Caco-2 (cell line): Measurements from ENCODE around the gene POLA1. TPM values are rescaled to one million over a fixed set of nuclear protein-coding genes. Genes with fewer than 3 reads are reported as not detected.

Experiments
- BruUV-seq: library from RNA; stranded (reverse); fragments of 400-500 nt; replicated peaks from 2 replicates; lab custom pipeline; 2021; lab: Mats Ljungman, UMichigan
- CTCF ChIA-PET: fragments of 300-600 bp; sonication (Branson Sonifier 250); formaldehyde crosslinking; loops from one replicate; lab custom pipeline; 2022; ENCODE audit warnings: antibody characterized with exemption; lab: Charles Lee
- POLR2A ChIA-PET: fragments of 300-600 bp; sonication (Branson Sonifier 250); formaldehyde crosslinking; loops from one replicate; lab custom pipeline; 2022; ENCODE audit warnings: antibody characterized with exemption; lab: Charles Lee
- DNase-seq, 2 experiments: peaks; one replicate each; pipeline versions ENCODE4 v3.0.0 to v3.0.0-alpha.2; 2020 to 2022
- H3K27me3 ChIP-seq: replicated peaks from 2 replicates; pipeline ENCODE4 v1.6.0; 2011; ENCODE audit warnings: low read length; ENCODE audit not compliant: control insufficient read depth, insufficient read depth
- H3K36me3 ChIP-seq: 2 replicates; pipeline ENCODE4 v1.5.1; 2011; ENCODE audit warnings: low read length; ENCODE audit not compliant: control insufficient read depth, insufficient read depth
- H3K4me1 ChIP-seq: fragments of 250-450 bp; sonication (Bioruptor Pico); 2 replicates; pipeline ENCODE4 v1.5.1; 2020; ENCODE audit warnings: mild to moderate bottlenecking
- H3K4me3 ChIP-seq: 2 replicates; pipeline ENCODE4 v1.5.1; 2011; ENCODE audit warnings: low read depth, mild to moderate bottlenecking, control low read depth, low read length
- H3K9me3 ChIP-seq: fragments of 250-450 bp; sonication (Bioruptor Pico); 2 replicates; pipeline ENCODE4 v1.5.1; 2020; ENCODE audit warnings: mild to moderate bottlenecking, moderate library complexity
- H3K27ac Mint-ChIP-seq: one replicate; pipeline ENCODE4 v1.8.0; 2022; ENCODE audit warnings: mixed read lengths; ENCODE audit not compliant: unreplicated experiment
- H3K27me3 Mint-ChIP-seq: one replicate; pipeline ENCODE4 v1.8.0; 2022; ENCODE audit warnings: mixed read lengths; ENCODE audit not compliant: insufficient read depth, unreplicated experiment
- H3K36me3 Mint-ChIP-seq: one replicate; pipeline ENCODE4 v1.8.0; 2022; ENCODE audit warnings: mild to moderate bottlenecking, mixed read lengths; ENCODE audit not compliant: insufficient read depth, unreplicated experiment
- H3K4me1 Mint-ChIP-seq: one replicate; pipeline ENCODE4 v1.8.0; 2022; ENCODE audit warnings: low read depth, mixed read lengths; ENCODE audit not compliant: unreplicated experiment
- H3K4me3 Mint-ChIP-seq: one replicate; pipeline ENCODE4 v1.8.0; 2022; ENCODE audit warnings: mild to moderate bottlenecking, moderate library complexity, mixed read lengths; ENCODE audit not compliant: unreplicated experiment
- H3K9me3 Mint-ChIP-seq: one replicate; pipeline ENCODE4 v1.8.0; 2022; ENCODE audit warnings: mixed read lengths; ENCODE audit not compliant: unreplicated experiment
- CTCF ChIP-seq, 2 experiments: fragments of 200-600 bp in 1 of 2; IDR thresholded peaks; 1 replicate in 1 of 2; 2 replicates in 1 of 2; pipeline versions ENCODE4 v1.5.1 to v1.8.0; 2011 to 2022; ENCODE audit warnings: antibody characterized with exemption in 1 of 2, control low read depth in 1 of 2, inconsistent platforms in 1 of 2, low read depth in 1 of 2, low read length in 1 of 2, mild to moderate bottlenecking in 1 of 2, moderate library complexity in 1 of 2; ENCODE audit not compliant: insufficient read depth in 1 of 2, severe bottlenecking in 1 of 2, unreplicated experiment in 1 of 2
- intact Hi-C: fragments of 100-400 bp; cut with micrococcal nuclease; formaldehyde crosslinking; loops from one replicate; pipeline ENCODE4 v1.10.0; 2022; ENCODE audit not compliant: unreplicated experiment
- total RNA-seq: library from RNA; stranded (reverse); gene quantifications from 2 replicates; pipeline ENCODE4 v1.2.3, GENCODE V29; 2022

POLA1 gene
- total RNA-seq, 1 experiment from 2014 or later = 23.5 TPM

GRCh38 chrX:25026576-25026975 lies 332.9 kb downstream of the POLA1 start:
- no peak for TF ChIP-seq CTCF (IDR thresholded peaks at IDR 0.05; ENCODE audit: insufficient read depth in 1 of 2, low read depth in 1 of 2, low read length in 1 of 2, severe bottlenecking in 1 of 2, unreplicated experiment in 1 of 2)
- BruUV-seq = no TSS peak
- H3K4me3 Mint-ChIP-seq = no peak overlapping the region
- CTCF ChIA-PET = no interaction called here
- H3K27me3 ChIP-seq = no peaks in the 10 kb centered on the region
- no peaks in the 10 kb centered on the region for H3K9me3 Mint-ChIP-seq
- H3K27ac Mint-ChIP-seq = no peak overlapping the region
- DNase-seq = no peak
- peaks cover 18% of the 10 kb centered on the region for H3K27me3 Mint-ChIP-seq
- intact Hi-C loops = no loop called here
- H3K9me3 ChIP-seq = no peaks in the 10 kb centered on the region
- no peak overlapping the region for H3K4me3 ChIP-seq
- no peaks in the 10 kb centered on the region for H3K36me3 Mint-ChIP-seq
- H3K4me1 Mint-ChIP-seq = no peaks in the 10 kb centered on the region
- POLR2A ChIA-PET = no interaction called here
- H3K36me3 ChIP-seq = no peaks in the 10 kb centered on the region
- no peaks in the 10 kb centered on the region for H3K4me1 ChIP-seq

GRCh38 chrX:25028726-25029125 lies 335.0 kb downstream of the POLA1 start:
- Histone ChIP-seq H3K36me3 (no peaks in the 10 kb centered on the region), H3K9me3 (no peaks in the 10 kb centered on the region), H3K4me3 (no peak overlapping the region), H3K4me1 (no peaks in the 10 kb centered on the region), H3K27me3 (no peaks in the 10 kb centered on the region)
- no peaks in the 10 kb centered on the region for H3K36me3 Mint-ChIP-seq
- TF ChIP-seq CTCF (IDR thresholded peaks at IDR 0.05; ENCODE audit: insufficient read depth in 1 of 2, low read depth in 1 of 2, low read length in 1 of 2, severe bottlenecking in 1 of 2, unreplicated experiment in 1 of 2) = no peak
- H3K27ac Mint-ChIP-seq = no peak overlapping the region
- BruUV-seq = no TSS peak
- H3K4me1 Mint-ChIP-seq = no peaks in the 10 kb centered on the region
- POLR2A ChIA-PET = no interaction called here
- peaks cover 11% of the 10 kb centered on the region for H3K27me3 Mint-ChIP-seq
- CTCF ChIA-PET = no interaction called here
- no peak for DNase-seq
- no peak overlapping the region for H3K4me3 Mint-ChIP-seq
- intact Hi-C loops = no loop called here
- H3K9me3 Mint-ChIP-seq = no peaks in the 10 kb centered on the region

GRCh38 chrX:25029288-25029825 lies 335.6 kb downstream of the POLA1 start:
- Histone ChIP-seq H3K36me3 (no peaks in the 10 kb centered on the region), H3K27me3 (no peaks in the 10 kb centered on the region), H3K4me1 (no peaks in the 10 kb centered on the region), H3K4me3 (no peak overlapping the region), H3K9me3 (no peaks in the 10 kb centered on the region)
- H3K4me1 Mint-ChIP-seq = no peaks in the 10 kb centered on the region
- no peak overlapping the region for H3K4me3 Mint-ChIP-seq
- no peak for DNase-seq
- intact Hi-C loops = no loop called here
- TF ChIP-seq CTCF (IDR thresholded peaks at IDR 0.05; ENCODE audit: insufficient read depth in 1 of 2, low read depth in 1 of 2, low read length in 1 of 2, severe bottlenecking in 1 of 2, unreplicated experiment in 1 of 2) = no peak
- BruUV-seq = no TSS peak
- ChIA-PET POLR2A (no interaction called here), CTCF (no interaction called here)
- H3K27ac Mint-ChIP-seq = no peak overlapping the region
- H3K36me3 Mint-ChIP-seq = no peaks in the 10 kb centered on the region
- no peaks in the 10 kb centered on the region for H3K9me3 Mint-ChIP-seq
- H3K27me3 Mint-ChIP-seq = peaks cover 7% of the 10 kb centered on the region
